H9 (cell line): Measurements from ENCODE around the gene C3. TPM values are rescaled to one million over a fixed set of nuclear protein-coding genes. Genes with fewer than 3 reads are reported as not detected.

Source experiments
- DNase-seq: peaks from one replicate; pipeline ENCODE4 v3.0.0-alpha.2; 2017
- H2AFZ ChIP-seq: one replicate; pipeline ENCODE4 v1.6.1; 2013; ENCODE audit warnings: mild to moderate bottlenecking, low read length, control low read depth, moderate library complexity
- H2AK5ac ChIP-seq: 2 replicates; pipeline ENCODE4 v1.6.1; 2013; ENCODE audit warnings: low read length, control low read depth, mixed read lengths; ENCODE audit not compliant: insufficient read length
- H2BK120ac ChIP-seq: one replicate; pipeline ENCODE4 v1.6.1; 2013; ENCODE audit warnings: low read depth, mild to moderate bottlenecking, low read length, control low read depth, inconsistent platforms; ENCODE audit not compliant: poor library complexity, severe bottlenecking
- H2BK12ac ChIP-seq: 2 replicates; pipeline ENCODE4 v1.6.1; 2013; ENCODE audit warnings: low read length, control low read depth, mixed read lengths, low read depth; ENCODE audit not compliant: insufficient read length
- H2BK15ac ChIP-seq: 2 replicates; pipeline ENCODE4 v1.6.1; 2013; ENCODE audit warnings: low read depth, low read length, control low read depth
- H2BK20ac ChIP-seq: one replicate; pipeline ENCODE4 v1.6.1; 2013; ENCODE audit warnings: low read depth, mild to moderate bottlenecking, low read length, control low read depth, inconsistent platforms; ENCODE audit not compliant: poor library complexity, severe bottlenecking
- H2BK5ac ChIP-seq: 2 replicates; pipeline ENCODE4 v1.6.1; 2013; ENCODE audit warnings: low read length, control low read depth, mixed read lengths; ENCODE audit not compliant: insufficient read length
- H3K14ac ChIP-seq: 2 replicates; pipeline ENCODE4 v1.6.1; 2013; ENCODE audit warnings: low read length, control low read depth; ENCODE audit not compliant: insufficient read depth
- H3K18ac ChIP-seq: 2 replicates; pipeline ENCODE4 v1.6.1; 2013; ENCODE audit warnings: low read depth, mild to moderate bottlenecking, mixed read lengths, low read length, control low read depth; ENCODE audit not compliant: insufficient read length
- H3K23ac ChIP-seq: 2 replicates; pipeline ENCODE4 v1.6.1; 2013; ENCODE audit warnings: low read length, control low read depth, mixed read lengths, low read depth; ENCODE audit not compliant: insufficient read length
- H3K23me2 ChIP-seq: 2 replicates; pipeline ENCODE4 v1.6.1; 2013; ENCODE audit warnings: low read depth, mild to moderate bottlenecking, mixed read lengths, low read length, control low read depth; ENCODE audit not compliant: insufficient read length, poor library complexity, severe bottlenecking
- H3K27ac ChIP-seq: 2 replicates; pipeline ENCODE4 v1.5.1; 2013; ENCODE audit warnings: low read length, control low read depth, mixed read lengths, low read depth; ENCODE audit not compliant: insufficient read length
- H3K27me3 ChIP-seq: 2 replicates; pipeline ENCODE4 v1.6.1; 2013; ENCODE audit warnings: low read length, control low read depth, inconsistent platforms; ENCODE audit not compliant: insufficient read depth
- H3K4ac ChIP-seq: 2 replicates; pipeline ENCODE4 v1.6.1; 2013; ENCODE audit warnings: low read depth, mild to moderate bottlenecking, control low read depth, inconsistent platforms, low read length, moderate library complexity
- H3K4me1 ChIP-seq: 2 replicates; pipeline ENCODE4 v1.6.1; 2013; ENCODE audit warnings: low read length, control low read depth, inconsistent platforms; ENCODE audit not compliant: insufficient read depth
- H3K4me2 ChIP-seq: 2 replicates; pipeline ENCODE4 v1.6.1; 2013; ENCODE audit warnings: low read length, control low read depth, mixed read lengths; ENCODE audit not compliant: insufficient read length, insufficient read depth
- H3K56ac ChIP-seq: 2 replicates; pipeline ENCODE4 v1.6.1; 2013; ENCODE audit warnings: low read depth, mild to moderate bottlenecking, mixed read lengths, low read length, control low read depth; ENCODE audit not compliant: insufficient read length
- H3K79me1 ChIP-seq: 2 replicates; pipeline ENCODE4 v1.6.1; 2013; ENCODE audit warnings: low read depth, mild to moderate bottlenecking, moderate library complexity, low read length, control low read depth, inconsistent platforms; ENCODE audit not compliant: insufficient read depth, poor library complexity, severe bottlenecking
- H3K79me2 ChIP-seq: 2 replicates; pipeline ENCODE4 v1.6.1; 2013; ENCODE audit warnings: low read length, control low read depth, inconsistent platforms; ENCODE audit not compliant: insufficient read depth
- H3K9ac ChIP-seq: 2 replicates; pipeline ENCODE4 v1.6.1; 2013; ENCODE audit warnings: low read length, control low read depth, mixed read lengths; ENCODE audit not compliant: insufficient read length; ENCODE audit errors: extremely low read depth
- H3K9me3 ChIP-seq: one replicate; pipeline ENCODE4 v1.6.1; 2013; ENCODE audit warnings: low read depth, low read length, inconsistent platforms; ENCODE audit not compliant: control insufficient read depth
- H3T11ph ChIP-seq: one replicate; pipeline ENCODE4 v1.6.1; 2013; ENCODE audit warnings: mild to moderate bottlenecking, low read length, control low read depth, inconsistent platforms
- H4K20me1 ChIP-seq: one replicate; pipeline ENCODE4 v1.6.1; 2013; ENCODE audit not compliant: control insufficient read depth, insufficient read length, insufficient read depth
- H4K5ac ChIP-seq: 2 replicates; pipeline ENCODE4 v1.6.1; 2013; ENCODE audit warnings: low read depth, mild to moderate bottlenecking, mixed read lengths, low read length, control low read depth; ENCODE audit not compliant: insufficient read length
- H4K8ac ChIP-seq: replicated peaks from 2 replicates; pipeline ENCODE4 v1.6.1; 2013; ENCODE audit warnings: low read length, control low read depth, mixed read lengths, low read depth; ENCODE audit not compliant: insufficient read length
- H4K91ac ChIP-seq: 2 replicates; pipeline ENCODE4 v1.6.1; 2013; ENCODE audit warnings: low read depth, mild to moderate bottlenecking, moderate library complexity, mixed read lengths, low read length, control low read depth; ENCODE audit not compliant: insufficient read length
- H3K27ac Mint-ChIP-seq, 3 experiments: 2 replicates in 2 of 3; 3 replicates in 1 of 3; pipeline ENCODE4 v1.8.0; 2020 to 2021; ENCODE audit warnings: mixed read lengths in 3 of 3, mild to moderate bottlenecking in 1 of 3, moderate library complexity in 1 of 3
- H3K27me3 Mint-ChIP-seq: 2 replicates; pipeline ENCODE4 v1.8.0; 2021; ENCODE audit warnings: low read depth, mild to moderate bottlenecking, moderate library complexity, mixed read lengths
- H3K36me3 Mint-ChIP-seq, 3 experiments: 2 replicates in 2 of 3; 3 replicates in 1 of 3; pipeline ENCODE4 v1.8.0; 2020 to 2021; ENCODE audit warnings: low read depth in 3 of 3, mixed read lengths in 3 of 3; ENCODE audit not compliant: insufficient read depth in 1 of 3
- H3K4me1 Mint-ChIP-seq, 2 experiments: 2 replicates each; pipeline ENCODE4 v1.8.0; 2020; ENCODE audit warnings: mixed read lengths in 2 of 2
- H3K4me3 Mint-ChIP-seq, 2 experiments: 2 replicates in 1 of 2; 3 replicates in 1 of 2; pipeline ENCODE4 v1.8.0; 2020 to 2021; ENCODE audit warnings: mild to moderate bottlenecking in 2 of 2, mixed read lengths in 2 of 2, moderate library complexity in 1 of 2
- H3K9me3 Mint-ChIP-seq, 2 experiments: 2 replicates in 1 of 2; 3 replicates in 1 of 2; pipeline ENCODE4 v1.8.0; 2020; ENCODE audit warnings: mild to moderate bottlenecking in 2 of 2, mixed read lengths in 2 of 2, moderate library complexity in 1 of 2
- CTCF ChIP-seq: fragments of 200-600 bp; sonication (generic); conservative IDR thresholded peaks from 3 replicates; pipeline ENCODE4 v1.8.0; 2021; ENCODE audit warnings: antibody characterized with exemption, mild to moderate bottlenecking
- WGBS: extraction: QIAGEN DNeasy Blood & Tissue Kit; methylation state at CpG from one replicate; pipeline ENCODE4 v1.1.7; 2013; ENCODE audit warnings: missing lambda C conversion rate, low lambda C conversion rate, mixed read lengths; ENCODE audit not compliant: insufficient read length; ENCODE audit errors: extremely low coverage; 5-methylcytosine and 5-hydroxymethylcytosine counted together
- total RNA-seq: library from RNA; stranded (reverse); gene quantifications from 2 replicates; pipeline ENCODE4 v1.2.1, GENCODE V29; 2021

The C3 gene
- total RNA-seq, 1 experiment from 2014 or later, result 5.9 TPM

- no peaks in the 10 kb centered on the region; the same call in 1 of the 2 replicates for H3K4me1 ChIP-seq
- no peak overlapping the region for H2BK5ac ChIP-seq
- no peak overlapping the region for H3K14ac ChIP-seq
- H3K9me3 Mint-ChIP-seq, result peaks cover 0 to 2% of the 10 kb centered on the region in 2 experiments; a peak in 1 of 5 replicates
- H3K27me3 ChIP-seq, result no peaks in the 10 kb centered on the region
- H3K23me2 ChIP-seq, result no peaks in the 10 kb centered on the region
- H3K56ac ChIP-seq, result no peak overlapping the region
- DNase-seq, result no peak
- no peak overlapping the region for H3K9ac ChIP-seq
- H3T11ph ChIP-seq, result no peak overlapping the region
- no peak overlapping the region for H3K23ac ChIP-seq
- no peak overlapping the region for H4K91ac ChIP-seq
- H2BK12ac ChIP-seq, result no peak overlapping the region
- H3K4me3 Mint-ChIP-seq, result peak overlapping the region in 1 of 2 experiments; percentile 46; a peak in 2 of 5 replicates
- no peak overlapping the region for H2BK15ac ChIP-seq
- H3K4me2 ChIP-seq, result no peak overlapping the region
- no peaks in the 10 kb centered on the region for H4K20me1 ChIP-seq
- H3K27ac Mint-ChIP-seq, result no peak overlapping the region
- no CpG with 5 or more reads among the region's 5 CpGs for WGBS
- H3K27ac ChIP-seq, result no peak overlapping the region
- no peak overlapping the region for H3K4ac ChIP-seq
- H3K4me1 Mint-ChIP-seq, result peaks cover 10 to 32% of the 10 kb centered on the region in 2 experiments
- H3K36me3 Mint-ChIP-seq, result no peaks in the 10 kb centered on the region
- no peak overlapping the region for H4K5ac ChIP-seq
- H3K27me3 Mint-ChIP-seq, result no peaks in the 10 kb centered on the region; the same call in 1 of the 2 replicates
- H3K9me3 ChIP-seq, result no peaks in the 10 kb centered on the region
- no peaks in the 10 kb centered on the region for H3K79me2 ChIP-seq
- H2AK5ac ChIP-seq, result no peak overlapping the region
- no peak overlapping the region for H2BK120ac ChIP-seq
- no peak for TF ChIP-seq CTCF
- H2BK20ac ChIP-seq, result no peak overlapping the region
- no peak overlapping the region for H2AFZ ChIP-seq
- no peak overlapping the region for H4K8ac ChIP-seq
- no peak overlapping the region for H3K18ac ChIP-seq
- H3K79me1 ChIP-seq, result no peaks in the 10 kb centered on the region
These were observed 3.3 kb upstream of the C3 start for GRCh38 chr19:6723738-6724137.
